Lower leg skin (tissue), 4 donors: Measurements from ENCODE around the gene GADD45A. TPM values are rescaled to one million over a fixed set of nuclear protein-coding genes. Genes with fewer than 3 reads are reported as not detected.

ENCODE experiments used
- DNase-seq, 2 donors: peaks; one replicate each; pipeline ENCODE4 v3.0.0-alpha.2; 2019; ENCODE audit warnings: low spot score in 2 of 2
- H3K4me3 ChIP-seq: fragments of 200-600 bp; sonication (generic); 2 replicates; pipeline ENCODE4 v1.5.1; 2017; ENCODE audit warnings: mild to moderate bottlenecking, low read depth; ENCODE audit not compliant: poor library complexity, severe bottlenecking
- POLR2A ChIP-seq, 2 donors: fragments of 450-650 bp; IDR thresholded peaks; one replicate each; pipeline ENCODE4 v1.6.1; 2016 to 2017; ENCODE audit warnings: antibody characterized with exemption in 2 of 2, mild to moderate bottlenecking in 1 of 2, moderate library complexity in 1 of 2
- WGBS, 2 donors: methylation state at CpG; one replicate each; pipeline ENCODE4 v1.1.5; 2018; 5-methylcytosine and 5-hydroxymethylcytosine counted together
- intact Hi-C: fragments of 100-400 bp; cut with DNase I; formaldehyde crosslinking; loops from one replicate; pipeline ENCODE4 v1.15.0; 2023; ENCODE audit warnings: low total_unique reads
- total RNA-seq, 4 donors: library from RNA; depleted of rRNA; stranded (reverse); fragments of >200 nt; gene quantifications; one replicate each; pipeline ENCODE4 v1.1.0, GENCODE V29; 2016
- TF ChIP-seq, protein P1 (sequence below), 3 donors: fragments of 450-650 bp; IDR thresholded peaks; one replicate each; pipeline ENCODE4 v1.5.1; 2016; ENCODE audit warnings: antibody characterized with exemption in 3 of 3, mild to moderate bottlenecking in 3 of 3, moderate library complexity in 2 of 3

The GADD45A gene
- total RNA-seq, 4 donors from 2014 or later = 25.2 to 44.4 (median 29.0) TPM

DNA sequence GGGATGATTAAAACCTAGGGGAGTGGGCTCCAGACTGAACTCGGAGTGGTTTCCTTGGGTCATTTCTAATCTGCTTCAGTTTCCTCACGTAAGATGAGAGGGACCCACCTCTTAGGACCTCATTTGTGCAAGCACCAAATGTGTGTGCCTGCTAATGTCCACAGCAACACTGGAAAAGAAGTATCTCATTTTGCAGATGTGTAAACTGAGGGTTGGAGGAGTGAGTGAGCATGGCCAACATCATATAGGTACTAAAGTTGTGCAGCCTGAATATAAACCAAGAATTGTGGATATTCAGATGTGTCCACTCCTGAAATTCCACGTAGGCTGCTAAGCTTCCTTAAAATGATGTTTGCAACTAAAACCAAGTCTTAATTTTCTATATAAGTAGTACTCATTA, 51.7 kb downstream of the GADD45A start:
- no peak overlapping the region for H3K4me3 ChIP-seq
- DNase-seq = no peak
- TF ChIP-seq, protein P1, sequence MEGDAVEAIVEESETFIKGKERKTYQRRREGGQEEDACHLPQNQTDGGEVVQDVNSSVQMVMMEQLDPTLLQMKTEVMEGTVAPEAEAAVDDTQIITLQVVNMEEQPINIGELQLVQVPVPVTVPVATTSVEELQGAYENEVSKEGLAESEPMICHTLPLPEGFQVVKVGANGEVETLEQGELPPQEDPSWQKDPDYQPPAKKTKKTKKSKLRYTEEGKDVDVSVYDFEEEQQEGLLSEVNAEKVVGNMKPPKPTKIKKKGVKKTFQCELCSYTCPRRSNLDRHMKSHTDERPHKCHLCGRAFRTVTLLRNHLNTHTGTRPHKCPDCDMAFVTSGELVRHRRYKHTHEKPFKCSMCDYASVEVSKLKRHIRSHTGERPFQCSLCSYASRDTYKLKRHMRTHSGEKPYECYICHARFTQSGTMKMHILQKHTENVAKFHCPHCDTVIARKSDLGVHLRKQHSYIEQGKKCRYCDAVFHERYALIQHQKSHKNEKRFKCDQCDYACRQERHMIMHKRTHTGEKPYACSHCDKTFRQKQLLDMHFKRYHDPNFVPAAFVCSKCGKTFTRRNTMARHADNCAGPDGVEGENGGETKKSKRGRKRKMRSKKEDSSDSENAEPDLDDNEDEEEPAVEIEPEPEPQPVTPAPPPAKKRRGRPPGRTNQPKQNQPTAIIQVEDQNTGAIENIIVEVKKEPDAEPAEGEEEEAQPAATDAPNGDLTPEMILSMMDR (IDR thresholded peaks at IDR 0.05) = no peak
- no peak for TF ChIP-seq POLR2A (IDR thresholded peaks at IDR 0.05)
- intact Hi-C loops = no loop called here
- 83 to 97% methylated on average over 3 of the region's 3 CpGs for WGBS, 2 donors

DNA sequence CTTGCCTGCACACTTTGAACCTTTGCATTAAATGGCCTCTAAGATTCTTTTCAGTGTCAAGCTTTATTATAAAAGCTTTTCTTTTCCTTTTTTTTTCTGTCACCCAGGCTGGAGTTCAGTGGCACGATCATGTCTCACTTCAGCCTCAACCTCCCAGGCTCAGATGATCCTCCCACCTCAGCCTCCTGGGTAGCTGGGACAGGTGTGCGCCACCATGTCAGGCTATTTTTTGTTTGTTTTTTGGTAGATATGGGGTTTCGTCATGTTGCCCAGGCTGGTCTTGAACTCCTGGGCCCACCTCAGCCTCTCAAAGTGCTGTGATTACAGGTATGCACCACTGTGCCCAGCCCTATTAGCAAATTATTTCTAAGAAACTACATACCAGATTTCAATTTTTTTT, 52.9 kb downstream of the GADD45A start:
- no peak for TF ChIP-seq POLR2A (IDR thresholded peaks at IDR 0.05)
- TF ChIP-seq, protein P1 (IDR thresholded peaks at IDR 0.05) = no peak
- no peak overlapping the region for H3K4me3 ChIP-seq
- 97 to 98% methylated on average over 3 of the region's 3 CpGs for WGBS, 2 donors
- no peak for DNase-seq
- intact Hi-C loops = no loop called here

Other genes with a start within 250 kb of the GADD45A start
- 100 to 1,000 TPM in 2 of 4 donors, 10 to 100 TPM in 2; 89.7 to 113 (median 99.2) TPM for gene GNG12, start 148.3 kb downstream of the GADD45A start, total RNA-seq